ENCODE results near the gene FGD5.
"Not testable (repeated sequence)": the region's sequence is repeated elsewhere in the genome, so short reads cannot be mapped to it uniquely, and the experiment has no call there.

The FGD5 gene

GRCh38 chr3:14880447-14881106, 61.8 kb downstream of the FGD5 start:
- peak; percentile 46 for DNase-seq

GRCh38 chr3:14883226-14883625, 64.5 kb downstream of the FGD5 start:
- no peak for DNase-seq

DNA sequence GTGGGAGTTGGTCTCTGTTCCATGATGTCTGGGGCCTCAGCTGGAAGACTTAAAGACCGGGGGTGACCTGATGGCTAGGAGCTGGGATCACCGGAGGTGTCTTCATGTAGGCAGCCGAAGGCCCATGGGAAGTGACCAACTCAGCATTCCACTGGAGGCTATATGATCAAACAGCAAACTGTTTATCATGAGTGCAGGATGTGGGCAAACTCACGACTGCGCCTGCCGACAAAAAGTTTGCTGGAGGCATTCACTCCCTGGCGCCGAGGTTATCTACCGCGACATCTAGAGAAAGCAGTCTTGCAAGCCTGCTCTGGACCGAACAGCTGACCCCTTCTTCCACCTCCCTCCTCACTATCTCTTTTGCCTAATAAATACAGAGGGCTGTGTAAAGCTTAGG, 65.9 kb downstream of the FGD5 start:
- DNase-seq: no peak

- DNase-seq: no peak
Observed at GRCh38 chr3:14885307-14885706, 66.5 kb downstream of the FGD5 start.

GRCh38 chr3:14886101-14886500, 67.3 kb downstream of the FGD5 start:
- no peak for DNase-seq

GRCh38 chr3:14889205-14889604, 70.4 kb downstream of the FGD5 start:
- DNase-seq: no peak

- DNase-seq: no peak
Observed at GRCh38 chr3:14889943-14890342, 71.2 kb downstream of the FGD5 start.

DNA sequence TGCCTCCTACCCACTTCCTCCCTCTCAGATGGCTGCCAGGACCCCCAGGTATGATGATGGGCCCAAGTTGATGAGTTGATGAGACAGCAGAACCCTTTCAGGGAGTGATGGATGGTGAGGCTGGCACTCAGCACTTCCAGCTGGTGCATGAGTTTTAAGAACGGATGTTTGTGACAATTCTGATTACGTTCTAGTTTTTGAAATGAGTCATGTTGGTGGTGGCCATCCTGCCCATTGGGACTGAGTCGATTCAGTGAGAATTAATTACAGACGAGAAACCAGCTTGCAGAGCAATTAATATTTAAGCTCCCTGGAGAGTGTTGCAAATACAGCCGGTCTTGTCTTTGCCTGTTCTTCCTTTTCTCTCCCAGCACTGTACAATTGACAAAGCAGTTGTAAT, 71.7 kb downstream of the FGD5 start:
- DNase-seq: no peak

DNA sequence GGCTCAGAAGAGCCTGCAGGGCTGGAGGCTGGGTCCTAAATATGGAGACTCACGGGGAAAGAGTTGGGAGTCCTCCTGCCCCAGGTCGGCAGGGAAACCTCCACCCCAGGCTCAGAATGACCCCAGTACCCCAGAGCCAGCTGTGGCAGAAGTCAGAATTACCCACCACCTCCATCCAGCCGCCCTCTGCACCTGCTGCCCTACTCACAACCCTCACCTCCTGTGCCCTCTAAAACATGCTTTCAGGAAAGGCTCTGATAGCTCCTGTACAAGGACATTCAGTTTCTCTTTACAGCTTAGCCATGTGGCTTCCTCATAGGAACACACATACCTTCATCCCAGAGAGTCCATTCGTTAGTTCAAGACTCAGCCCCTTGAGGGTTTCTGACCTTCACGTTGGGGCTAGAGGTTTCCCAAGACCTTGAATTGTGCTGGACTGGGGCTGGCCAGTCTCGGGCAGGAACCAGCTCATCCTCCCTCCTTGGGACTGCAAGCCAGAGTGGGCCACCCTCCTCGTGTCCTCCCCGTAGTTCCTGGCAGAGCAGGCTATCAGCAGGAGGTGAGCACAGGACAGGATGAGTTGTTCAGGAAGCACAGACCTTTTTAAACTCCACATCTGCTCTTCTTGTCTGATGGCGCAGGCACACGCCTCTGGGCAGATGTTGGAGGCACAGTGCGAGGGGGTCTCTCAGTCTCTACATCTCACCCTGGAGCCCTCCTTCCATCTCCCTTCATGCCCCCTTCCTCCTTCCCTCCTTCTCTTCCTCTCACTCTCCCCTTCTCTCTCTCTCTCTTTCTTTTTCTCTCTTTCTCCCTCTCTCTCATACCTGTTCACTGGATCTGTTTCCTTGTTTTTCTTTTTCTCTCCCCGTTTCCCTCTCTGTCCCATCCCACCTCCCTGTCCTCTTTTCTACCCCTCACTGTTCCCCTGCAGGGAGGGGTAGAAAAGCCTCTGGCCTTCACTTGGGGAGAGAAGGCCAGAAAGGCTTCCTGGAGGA, 72.7 kb downstream of the FGD5 start:
- DNase-seq: no peak

DNA sequence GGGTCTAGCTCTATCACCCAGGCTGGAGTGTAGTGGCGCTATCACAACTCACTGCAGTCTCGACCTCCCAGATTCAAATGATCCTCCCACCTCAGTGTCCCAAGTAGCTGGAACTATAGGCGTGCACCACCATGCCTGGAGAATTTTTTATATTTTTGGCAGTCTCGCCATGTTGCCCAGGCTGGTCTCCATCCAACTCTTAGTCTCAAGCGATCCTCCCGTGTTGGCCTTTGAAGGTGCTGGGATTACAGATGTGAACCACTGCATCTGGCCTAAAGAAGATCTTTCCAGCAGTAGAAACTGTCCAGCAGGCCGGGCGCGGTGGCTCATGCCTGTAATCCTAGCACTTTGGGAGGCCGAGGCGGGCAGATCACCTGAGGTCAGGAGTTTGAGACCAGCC, 73.5 kb downstream of the FGD5 start:
- DNase-seq: no peak

DNA sequence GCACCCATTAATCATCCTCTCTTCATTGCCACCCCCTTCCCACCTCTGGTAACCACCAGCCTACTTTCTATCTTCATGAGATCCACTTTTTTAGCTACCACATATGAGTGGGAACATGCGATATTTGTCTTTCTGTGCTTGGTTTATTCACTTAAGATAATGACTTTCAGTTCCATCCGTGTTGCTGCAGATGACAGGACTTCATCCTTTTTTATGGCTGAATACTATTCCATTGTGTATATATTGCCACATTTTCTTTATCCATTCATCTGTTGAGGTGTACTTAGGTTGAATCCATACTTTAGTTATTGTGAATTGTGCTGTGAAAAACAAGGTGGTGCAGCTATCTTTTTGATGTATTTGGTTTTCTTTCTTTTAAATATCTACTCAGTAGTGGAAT, 75.3 kb downstream of the FGD5 start:
- no peak for DNase-seq

DNA sequence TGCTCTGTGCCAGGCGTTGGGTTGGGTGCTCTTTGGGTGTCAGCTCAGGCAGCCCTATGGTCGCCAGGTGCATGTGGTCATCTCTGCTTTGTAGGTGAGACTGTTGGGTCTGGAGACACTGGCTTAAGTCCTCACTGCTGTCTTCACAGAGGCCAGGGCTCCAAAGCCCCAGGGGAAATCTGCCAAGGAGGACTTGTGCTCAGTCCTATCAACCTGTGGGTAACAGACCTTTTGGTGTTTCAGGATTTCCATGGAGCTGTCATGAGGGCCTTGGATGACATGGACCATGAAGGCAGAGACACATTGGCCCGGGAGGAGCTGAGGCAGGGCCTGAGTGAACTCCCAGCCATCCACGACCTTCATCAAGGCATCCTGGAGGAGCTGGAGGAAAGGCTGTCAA, 78.5 kb downstream of the FGD5 start:
- DNase-seq: no peak

- no peak for DNase-seq
Observed at GRCh38 chr3:14898929-14899328, 80.2 kb downstream of the FGD5 start.

DNA sequence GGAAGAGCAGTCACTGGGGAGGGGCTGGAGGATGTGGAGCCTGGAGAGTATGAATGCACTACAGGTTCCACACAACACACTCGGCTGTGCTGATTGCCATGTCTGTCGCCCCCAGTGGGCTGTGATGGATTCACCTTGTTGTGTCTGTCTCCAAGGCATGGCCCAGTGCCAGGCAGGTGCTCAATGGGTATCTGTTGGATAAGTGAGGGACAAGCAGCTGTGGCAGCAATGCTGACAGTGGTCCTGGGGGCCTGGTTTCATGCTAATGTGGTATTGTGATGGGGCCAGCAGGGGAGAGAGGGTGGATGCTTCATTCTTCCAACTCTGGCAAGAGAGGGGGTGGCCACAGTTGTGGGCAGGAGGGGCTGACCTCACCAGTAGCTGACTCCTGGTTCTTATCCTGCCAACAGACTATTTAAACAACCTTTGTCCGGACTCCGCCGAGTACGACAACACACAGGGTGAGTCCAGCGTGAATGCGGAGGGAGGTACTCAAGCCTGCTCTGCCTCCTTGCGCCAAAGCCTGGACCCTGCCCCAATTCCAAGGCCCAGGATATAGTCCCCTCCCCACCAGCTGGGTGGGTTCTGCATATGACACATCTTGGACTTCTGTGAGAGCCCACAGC, 81.3 kb downstream of the FGD5 start:
- no peak for DNase-seq

- DNase-seq: no peak
Observed at GRCh38 chr3:14900881-14901873, 82.4 kb downstream of the FGD5 start.

DNA sequence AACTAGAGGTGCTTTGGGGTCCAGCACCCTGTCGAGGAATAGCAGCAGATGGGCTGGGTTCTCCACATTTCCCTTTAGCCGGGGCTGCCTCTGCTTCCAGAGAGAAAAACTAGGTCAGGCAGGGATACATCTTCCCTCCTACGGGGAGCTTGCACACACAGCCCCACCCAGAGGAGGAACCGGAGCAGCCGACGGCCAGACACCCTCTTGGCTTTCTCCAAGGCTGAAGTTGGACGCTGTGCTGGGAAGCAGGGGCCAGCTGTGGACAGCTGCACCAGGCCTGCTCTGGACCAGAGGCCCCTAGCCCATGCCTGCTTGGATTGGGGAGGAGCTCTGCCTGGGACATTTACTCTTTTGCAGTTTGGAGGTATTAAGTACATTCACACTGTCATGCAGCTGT, 84.0 kb downstream of the FGD5 start:
- DNase-seq: no peak

GRCh38 chr3:14903501-14903900, 84.7 kb downstream of the FGD5 start:
- DNase-seq: not testable (repeated sequence)

GRCh38 chr3:14905055-14905657, 86.4 kb downstream of the FGD5 start:
- no peak for DNase-seq

DNA sequence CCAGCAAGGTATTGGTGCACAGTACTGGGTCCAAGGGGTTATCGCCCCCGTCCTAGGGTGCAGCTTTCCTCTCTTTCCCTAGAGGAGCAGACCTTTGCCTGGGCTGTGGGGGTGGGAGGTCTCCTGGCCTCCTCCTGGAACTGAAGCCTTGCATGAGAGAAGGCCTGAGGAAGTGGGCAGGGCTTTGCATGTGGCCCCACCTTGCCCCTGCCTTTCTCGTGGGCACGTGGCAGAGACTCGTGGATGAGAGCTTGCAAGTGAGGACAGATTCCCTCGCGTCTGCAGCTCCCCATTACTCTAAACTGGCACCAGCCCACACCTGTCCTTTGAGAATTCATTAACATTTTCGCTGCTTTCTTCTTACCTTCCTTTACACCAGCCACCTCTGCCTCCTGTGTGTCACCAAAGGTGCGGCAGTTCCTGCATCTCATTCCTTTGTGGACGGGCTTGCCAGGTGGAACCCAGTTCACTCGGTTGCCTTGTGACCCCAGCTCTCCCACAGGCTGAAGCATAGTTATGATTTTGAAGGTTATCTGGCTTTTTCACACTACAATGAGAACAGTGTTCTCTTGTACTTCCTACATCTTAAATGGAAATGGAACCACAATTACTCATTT, 87.7 kb downstream of the FGD5 start:
- DNase-seq: no peak

DNA sequence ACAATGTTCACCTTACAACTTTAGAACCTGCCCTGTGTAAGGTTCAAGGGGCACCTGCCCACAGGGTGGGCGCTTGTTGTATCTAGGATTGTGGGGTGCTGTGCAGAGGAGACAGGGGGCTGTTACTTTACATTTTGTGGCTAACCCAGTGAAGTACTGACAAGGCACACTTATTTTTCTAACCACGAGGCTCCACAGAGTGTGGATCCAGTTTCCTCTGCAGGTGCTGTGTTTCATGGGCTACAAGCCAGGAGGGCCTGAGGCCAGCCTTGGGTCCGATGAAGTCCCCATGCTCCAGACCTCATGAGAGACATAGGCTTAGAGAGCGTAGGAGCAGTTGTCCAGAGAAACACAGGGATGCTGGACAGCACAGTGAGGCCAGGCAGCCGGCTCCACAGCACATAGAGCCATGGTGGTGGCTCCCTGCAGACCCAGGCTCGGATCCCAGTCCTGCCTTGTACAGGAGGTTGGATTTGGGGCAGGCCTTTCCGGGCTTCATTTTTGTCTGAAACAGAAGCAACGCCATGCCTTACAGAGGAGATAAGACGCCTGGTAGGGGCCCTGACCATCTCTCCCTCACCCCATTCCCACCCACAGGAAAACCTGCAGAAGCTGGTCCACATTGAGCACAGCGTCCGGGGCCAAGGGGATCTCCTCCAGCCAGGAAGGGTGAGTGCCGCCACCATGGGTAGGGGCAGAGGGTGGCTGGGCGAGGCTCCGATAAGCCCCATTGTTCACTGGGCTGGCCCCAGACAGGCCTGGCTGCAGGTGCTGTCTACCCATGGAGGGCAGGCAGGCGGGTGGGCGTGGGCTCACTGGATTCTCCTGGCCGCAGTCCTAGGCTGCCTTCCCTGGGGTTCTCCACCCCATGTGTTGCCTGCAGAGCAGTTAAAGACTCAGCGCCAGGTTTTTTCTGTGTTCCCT, 88.5 kb downstream of the FGD5 start:
- DNase-seq: no peak

Data from NCI-H82 (cell line).